Activated T-cell treated with anti-CD3 and anti-CD28 coated beads for 1 hour (primary cell): ENCODE data around the gene HCLS1.
"Not testable (repeated sequence)": the region's sequence is repeated elsewhere in the genome, so short reads cannot be mapped to it uniquely, and the experiment has no call there.

Source experiments
- DNase-seq: peaks from one replicate; pipeline ENCODE4 v3.0.0-alpha.2; 2020; ENCODE audit warnings: low read depth

The HCLS1 gene

GRCh38 chr3:121654493-121655385 lies 6.0 kb downstream of the HCLS1 start:
- no peak for DNase-seq

GRCh38 chr3:121651684-121652083 lies 9.0 kb downstream of the HCLS1 start:
- DNase-seq, result no peak

GRCh38 chr3:121649645-121650044 lies 11.1 kb downstream of the HCLS1 start:
- no peak for DNase-seq

GRCh38 chr3:121648219-121648958 lies 12.3 kb downstream of the HCLS1 start:
- DNase-seq, result no peak

DNA sequence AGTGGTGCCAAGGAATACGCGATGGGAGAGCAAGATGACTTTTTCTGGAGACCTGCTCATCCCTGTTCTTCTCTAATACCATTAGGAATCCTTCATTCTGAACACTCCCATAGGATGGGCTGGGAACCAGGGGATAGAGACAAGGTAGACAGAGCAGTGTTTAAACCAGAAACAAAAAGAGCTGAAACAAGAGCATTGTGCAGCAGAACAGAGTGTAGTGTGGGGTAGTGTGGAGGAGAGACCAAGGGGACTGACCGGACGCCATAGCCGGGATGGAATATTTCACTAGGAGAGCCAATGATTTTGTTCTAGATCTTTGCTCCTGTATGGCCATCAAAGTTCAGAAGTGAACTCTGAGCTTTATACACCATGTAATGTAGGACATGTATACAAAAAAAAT lies 15.6 kb downstream of the HCLS1 start:
- DNase-seq, result no peak

DNA sequence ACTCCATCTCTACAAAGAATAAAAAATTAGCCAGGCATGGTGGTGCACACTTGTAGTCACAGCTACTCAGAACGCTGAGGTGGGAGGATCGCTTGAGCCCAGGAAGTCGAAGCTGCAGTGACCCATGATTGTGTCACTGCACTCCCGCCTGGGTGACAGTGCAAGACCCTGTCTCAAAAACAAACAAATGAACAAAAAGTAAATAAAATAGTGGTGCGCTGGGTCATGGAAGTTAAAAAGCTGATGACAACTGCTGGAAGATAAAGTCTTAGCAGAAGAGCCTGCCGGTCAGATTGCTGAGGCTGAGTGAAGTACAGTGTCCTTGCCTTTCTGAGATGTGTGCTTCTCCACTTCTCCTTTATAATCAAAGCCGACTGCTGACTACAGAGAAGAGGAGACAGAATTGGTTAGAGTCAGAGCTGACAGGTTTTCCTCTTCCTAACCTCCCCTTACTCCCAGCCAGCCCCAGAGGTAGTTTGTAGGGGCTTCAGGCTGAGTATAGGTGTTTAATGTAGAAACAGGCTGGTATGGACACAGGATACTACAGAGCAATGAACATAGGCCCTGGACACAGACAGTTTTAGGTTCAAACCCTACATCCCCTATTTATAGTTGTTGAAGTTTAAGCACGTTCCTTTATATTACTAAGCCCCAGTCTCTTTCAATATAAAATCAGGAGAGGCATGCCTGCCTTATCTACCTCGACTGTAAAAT lies 17.9 kb downstream of the HCLS1 start:
- no peak for DNase-seq

GRCh38 chr3:121641127-121641526 lies 19.6 kb downstream of the HCLS1 start:
- no peak for DNase-seq

GRCh38 chr3:121637922-121638321 lies 22.8 kb downstream of the HCLS1 start:
- no peak for DNase-seq

DNA sequence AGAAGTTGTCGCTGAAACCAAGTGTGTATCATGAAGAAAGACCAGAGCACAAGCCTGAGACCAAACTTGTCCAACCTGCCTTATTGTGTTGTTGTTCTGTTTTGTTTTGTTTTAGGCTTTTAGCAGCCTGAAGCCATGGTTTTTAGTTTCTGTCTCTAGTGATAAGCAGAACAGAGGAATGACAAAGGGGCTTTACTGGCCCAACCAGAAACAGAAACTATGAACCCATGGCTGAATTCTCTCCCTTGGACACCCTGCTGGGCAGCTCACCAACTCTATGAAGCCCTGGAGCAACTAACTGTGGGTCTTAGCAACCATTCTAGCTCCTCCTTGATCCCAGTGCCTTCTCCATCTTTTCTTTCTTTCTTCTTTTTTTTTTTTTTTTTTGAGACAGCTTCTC lies 30.3 kb downstream of the HCLS1 start:
- no peak for DNase-seq

DNA sequence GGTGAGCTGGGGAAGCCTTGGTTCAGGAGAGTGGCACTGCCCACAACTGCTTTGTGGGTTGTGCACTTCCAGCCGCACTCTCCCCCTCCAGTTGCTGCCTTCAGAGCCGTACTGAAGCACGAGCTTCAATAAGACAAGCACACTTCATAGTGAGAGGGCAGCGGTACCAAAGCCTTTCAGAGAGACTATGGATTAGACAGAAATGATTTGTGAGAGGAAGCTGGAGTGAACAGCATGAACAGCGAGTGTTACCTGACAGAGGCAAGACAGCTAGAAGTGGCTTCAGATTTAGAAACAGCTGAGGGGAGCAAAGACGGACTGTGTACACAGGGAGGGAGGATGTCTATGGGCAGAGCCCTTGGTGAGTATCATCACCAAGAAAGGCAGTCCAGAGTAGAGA lies 31.1 kb downstream of the HCLS1 start:
- DNase-seq, result no peak

- no peak for DNase-seq
Measured at GRCh38 chr3:121627622-121628021, 33.1 kb downstream of the HCLS1 start.

DNA sequence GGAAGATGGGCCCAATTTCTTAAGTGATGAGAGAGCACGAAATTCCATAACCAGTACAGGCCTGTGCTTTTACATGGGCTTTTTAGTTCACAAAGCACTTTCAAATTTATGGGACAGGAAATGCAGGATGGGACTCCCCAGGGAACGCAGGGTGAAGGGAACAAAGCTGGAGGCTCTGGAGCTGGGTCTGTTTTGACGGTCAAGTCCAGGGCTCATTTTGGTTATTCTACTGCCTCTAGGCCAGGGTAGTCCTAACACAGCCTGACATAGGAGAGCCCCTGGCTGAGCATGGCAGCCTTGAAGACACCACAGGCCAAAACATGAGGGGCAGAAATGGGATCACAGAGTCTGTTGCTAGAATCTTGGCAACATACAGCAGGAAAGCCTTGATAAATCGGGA lies 33.5 kb downstream of the HCLS1 start:
- DNase-seq, result no peak

GRCh38 chr3:121626495-121626894 lies 34.2 kb downstream of the HCLS1 start:
- no peak for DNase-seq

GRCh38 chr3:121624147-121624899 lies 36.4 kb downstream of the HCLS1 start:
- DNase-seq, result no peak

DNA sequence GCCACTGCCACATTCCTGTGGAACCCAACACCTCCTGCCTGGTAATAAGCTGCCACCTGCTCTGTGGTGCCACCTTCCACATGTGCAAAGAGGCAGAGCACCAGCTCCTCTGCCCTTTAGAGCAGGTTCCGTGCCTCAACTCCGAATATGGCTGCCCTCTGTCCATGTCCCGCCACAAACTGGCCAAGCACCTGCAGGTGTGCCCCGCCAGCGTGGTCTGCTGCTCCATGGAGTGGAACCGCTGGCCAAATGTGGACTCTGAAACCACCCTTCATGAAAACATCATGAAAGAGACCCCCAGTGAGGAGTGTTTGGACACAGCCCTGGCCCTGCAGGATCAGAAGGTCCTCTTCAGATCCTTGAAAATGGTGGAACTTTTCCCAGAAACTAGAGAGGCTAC lies 39.2 kb downstream of the HCLS1 start:
- no peak for DNase-seq

DNA sequence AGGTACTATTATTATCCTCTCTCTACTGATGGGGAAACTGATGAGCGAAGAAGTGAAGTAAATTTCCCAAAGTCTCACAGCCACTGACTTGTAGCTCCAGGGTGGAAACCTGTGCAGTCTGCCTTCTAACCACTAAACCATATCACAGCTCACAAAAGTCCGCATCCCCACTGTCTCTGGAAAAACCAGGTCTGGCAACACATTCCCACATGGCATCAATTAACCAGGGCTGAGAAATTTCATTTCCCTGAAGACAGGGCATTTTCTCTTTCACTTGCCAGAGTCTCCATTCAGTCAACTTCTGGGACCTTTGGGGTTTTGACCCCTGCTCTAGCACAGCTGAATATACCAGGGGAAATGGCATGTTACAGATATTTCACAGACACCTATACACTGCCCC lies 41.0 kb downstream of the HCLS1 start:
- no peak for DNase-seq

DNA sequence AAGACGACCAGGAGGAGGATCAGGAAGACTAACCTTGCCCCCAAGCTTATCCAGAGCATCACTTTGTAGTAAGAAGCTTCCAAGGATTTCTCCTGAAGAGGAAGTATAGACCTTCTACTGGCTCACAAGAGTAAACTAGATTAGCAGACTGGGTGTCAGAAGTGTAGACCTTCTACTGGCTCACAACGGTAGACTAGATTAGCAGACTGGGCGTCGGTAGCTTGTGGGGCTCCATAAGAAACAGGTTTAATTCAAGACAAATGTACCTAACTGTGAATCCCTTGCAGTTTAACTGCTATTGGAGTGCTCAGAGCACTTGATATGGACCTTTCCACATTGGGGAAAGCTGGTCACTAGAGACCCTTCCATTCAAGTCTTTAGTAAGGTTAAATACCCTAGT lies 54.6 kb downstream of the HCLS1 start:
- DNase-seq, result no peak

GRCh38 chr3:121604759-121605158 lies 55.9 kb downstream of the HCLS1 start:
- no peak for DNase-seq

DNA sequence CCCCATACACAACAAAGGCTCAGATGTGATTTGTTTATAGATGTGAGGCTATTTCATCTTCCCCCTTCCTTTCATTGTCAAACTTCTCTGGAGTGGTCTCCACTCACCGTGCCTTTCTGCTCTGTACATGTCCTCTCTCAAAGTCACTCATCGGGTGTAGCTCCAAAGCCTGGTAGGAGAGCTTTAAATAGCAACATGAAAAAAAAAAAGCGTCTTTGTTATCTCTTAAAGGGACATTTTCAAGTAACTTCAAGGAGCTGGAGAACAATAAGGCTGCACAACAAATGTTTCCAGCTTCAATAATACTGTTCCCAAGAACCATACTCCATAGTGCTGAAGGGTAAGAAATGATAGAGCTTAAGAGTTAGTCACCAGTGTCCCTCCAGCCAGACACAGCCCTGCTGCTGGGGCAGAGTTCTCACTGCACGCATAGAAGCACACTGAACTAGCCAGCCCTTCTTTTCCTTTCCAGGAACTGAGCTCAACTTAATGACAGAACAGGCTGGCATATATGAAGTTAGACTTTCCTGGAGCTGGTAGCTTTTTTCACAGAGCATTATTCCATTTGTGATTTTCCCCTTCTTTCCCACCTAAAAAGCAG lies 59.4 kb downstream of the HCLS1 start:
- DNase-seq, result no peak

- DNase-seq, result not testable (repeated sequence)
Measured at GRCh38 chr3:121599900-121600299, 60.8 kb downstream of the HCLS1 start.

GRCh38 chr3:121598564-121598963 lies 62.1 kb downstream of the HCLS1 start:
- no peak for DNase-seq
